ENCODE results near the gene MRC2. TPM values are rescaled to one million over a fixed set of nuclear protein-coding genes. Genes with fewer than 3 reads are reported as not detected.

The MRC2 gene
- total RNA-seq, 4 donors from 2014 or later = 18.8 to 53.0 (median 20.6) TPM

- 67 to 73% methylated on average over 6 of the region's 6 CpGs for WGBS, 2 donors
- peak in 1 of 2 donors; percentile 50 for DNase-seq (ENCODE audit: low spot score in 2 of 2)
- TF ChIP-seq CTCF (IDR thresholded peaks at IDR 0.05) (no peak), POLR2A (IDR thresholded peaks at IDR 0.05) (no peak)
Observed at GRCh38 chr17:62727916-62728672, 100.6 kb downstream of the MRC2 start.

GRCh38 chr17:62732125-62732524 lies 104.7 kb downstream of the MRC2 start:
- 59 to 72% methylated on average over 5 of the region's 5 CpGs for WGBS, 2 donors
- intact Hi-C loops (cut with DNase I; ENCODE audit: low total_unique reads) = loop anchor here (5.0 kb wide), 1 partner anchor 820 kb away; the partner anchor contains the start of gene DCAF7
- no peak overlapping the region for H3K4me3 ChIP-seq (ENCODE audit: low read depth, poor library complexity, severe bottlenecking)
- TF ChIP-seq CTCF (IDR thresholded peaks at IDR 0.05) (no peak), POLR2A (IDR thresholded peaks at IDR 0.05) (no peak)
- no peak for DNase-seq (ENCODE audit: low spot score in 2 of 2)

More at GRCh38 chr17:62727916-62728672, 100.6 kb downstream of the MRC2 start:
- intact Hi-C loops (cut with DNase I; ENCODE audit: low total_unique reads) = no loop called here
- H3K4me3 ChIP-seq (ENCODE audit: low read depth, poor library complexity, severe bottlenecking) = no peak overlapping the region

DNA sequence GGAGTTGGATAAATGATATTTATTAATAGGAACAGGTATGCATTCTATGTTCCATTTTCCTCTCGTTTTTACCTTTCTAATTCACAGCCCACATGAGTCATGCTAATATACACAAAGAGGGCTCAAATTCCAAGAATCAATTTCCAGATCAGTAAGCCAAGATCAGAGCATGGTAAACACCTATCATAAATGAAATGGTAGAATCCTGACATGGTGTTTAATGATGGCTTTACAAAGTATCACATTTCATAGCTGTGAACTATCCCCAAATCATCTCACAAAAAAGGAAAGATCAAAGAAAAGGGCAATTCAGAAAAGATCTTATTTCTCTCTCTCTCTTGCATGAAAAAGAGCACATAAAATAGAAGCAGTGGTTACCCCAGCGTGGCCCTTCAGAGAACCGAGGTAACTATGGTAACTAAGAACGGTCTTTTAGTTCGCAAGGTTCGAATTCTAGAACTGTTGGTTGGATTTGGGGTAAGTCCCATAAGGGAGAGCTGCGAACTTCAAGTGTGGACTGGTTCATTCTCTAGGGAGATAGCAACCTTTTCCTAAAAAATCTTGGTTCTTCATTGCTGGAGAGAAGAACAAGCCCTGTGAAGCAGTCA lies 107.7 kb downstream of the MRC2 start:
- DNase-seq (ENCODE audit: low spot score in 2 of 2) = no peak
- TF ChIP-seq POLR2A (IDR thresholded peaks at IDR 0.05) (no peak), CTCF (IDR thresholded peaks at IDR 0.05) (no peak)
- 79 to 80% methylated on average over 7 of the region's 7 CpGs for WGBS, 2 donors
- intact Hi-C loops (cut with DNase I; ENCODE audit: low total_unique reads) = no loop called here
- no peak overlapping the region for H3K4me3 ChIP-seq (ENCODE audit: low read depth, poor library complexity, severe bottlenecking)

GRCh38 chr17:62737513-62737912 lies 110.0 kb downstream of the MRC2 start:
- DNase-seq (ENCODE audit: low spot score in 2 of 2) = peak in 1 of 2 donors; percentile 56
- no peak overlapping the region for H3K4me3 ChIP-seq (ENCODE audit: low read depth, poor library complexity, severe bottlenecking)
- 60 to 63% methylated on average over 8 of the region's 8 CpGs for WGBS, 2 donors
- intact Hi-C loops (cut with DNase I; ENCODE audit: low total_unique reads) = no loop called here
- TF ChIP-seq CTCF (IDR thresholded peaks at IDR 0.05) (no peak), POLR2A (IDR thresholded peaks at IDR 0.05) (no peak)

DNA sequence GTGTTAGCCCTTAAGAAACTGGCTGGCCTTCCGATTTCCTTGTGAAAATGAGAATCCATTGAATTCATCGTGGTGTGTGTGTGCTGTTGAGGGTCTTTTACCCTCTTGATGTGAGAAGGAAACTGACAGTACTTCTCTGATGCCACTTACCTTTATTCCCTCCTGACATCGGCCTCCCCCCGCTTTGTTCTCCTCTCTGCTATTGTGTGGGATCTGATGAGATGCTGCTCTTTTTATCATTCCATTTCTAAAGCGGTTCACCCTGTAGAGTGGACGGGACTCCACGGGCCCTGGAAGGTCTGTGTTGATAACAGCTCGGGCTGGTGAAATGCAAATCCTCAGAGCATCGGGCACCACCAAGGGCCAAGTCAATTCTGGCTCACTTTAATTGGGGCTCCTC lies 110.8 kb downstream of the MRC2 start:
- H3K4me3 ChIP-seq (ENCODE audit: low read depth, poor library complexity, severe bottlenecking) = no peak overlapping the region
- intact Hi-C loops (cut with DNase I; ENCODE audit: low total_unique reads) = no loop called here
- WGBS, 2 donors = 91% methylated on average over 9 of the region's 9 CpGs
- DNase-seq (ENCODE audit: low spot score in 2 of 2) = peak in 1 of 2 donors; percentile 37
- TF ChIP-seq POLR2A (IDR thresholded peaks at IDR 0.05) (no peak), CTCF (IDR thresholded peaks at IDR 0.05) (no peak)
